Stimulated activated CD4-positive, alpha-beta T cell treated with anti-CD3 and anti-CD28 coated beads, Interleukin-4, amount 100 ng/mL, for 24 hours (primary cell): ENCODE measurements around the gene TBX22.
"Not testable (repeated sequence)": the region's sequence is repeated elsewhere in the genome, so short reads cannot be mapped to it uniquely, and the experiment has no call there.

Experiments used
- DNase-seq: peaks from one replicate; pipeline ENCODE4 v3.0.0-alpha.2; 2020

The TBX22 gene

GRCh38 chrX:80014141-80014940 is at the start of gene TBX22:
Gene TBX22 (plus strand): TSS chrX:80014753. CDS start chrX:80022270, 7,517 bp downstream.
- no peak for DNase-seq

GRCh38 chrX:79975605-79976004 is 38.9 kb upstream of the TBX22 start:
- no peak for DNase-seq

DNA sequence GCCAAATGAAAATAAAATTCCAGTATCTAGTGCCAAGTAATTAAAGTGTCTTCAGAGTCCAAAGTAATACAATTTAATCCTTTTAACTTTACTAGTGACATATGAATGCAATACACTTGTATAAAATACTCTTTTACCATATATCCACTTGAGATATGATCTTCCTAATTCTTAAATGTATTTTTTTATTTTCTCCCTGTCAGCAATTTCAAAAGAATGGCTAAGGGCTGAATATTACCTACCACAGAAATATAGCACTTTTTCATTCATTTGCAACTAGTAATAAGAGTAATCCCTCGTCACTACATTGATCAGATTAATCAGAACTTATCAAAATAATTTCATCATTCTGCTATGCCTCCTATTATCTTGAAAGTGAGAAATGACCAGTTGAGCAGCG is 10.1 kb upstream of the TBX22 start:
- no peak for DNase-seq

- no peak for DNase-seq
Measured at GRCh38 chrX:80011522-80011921, 3.0 kb upstream of the TBX22 start.

DNA sequence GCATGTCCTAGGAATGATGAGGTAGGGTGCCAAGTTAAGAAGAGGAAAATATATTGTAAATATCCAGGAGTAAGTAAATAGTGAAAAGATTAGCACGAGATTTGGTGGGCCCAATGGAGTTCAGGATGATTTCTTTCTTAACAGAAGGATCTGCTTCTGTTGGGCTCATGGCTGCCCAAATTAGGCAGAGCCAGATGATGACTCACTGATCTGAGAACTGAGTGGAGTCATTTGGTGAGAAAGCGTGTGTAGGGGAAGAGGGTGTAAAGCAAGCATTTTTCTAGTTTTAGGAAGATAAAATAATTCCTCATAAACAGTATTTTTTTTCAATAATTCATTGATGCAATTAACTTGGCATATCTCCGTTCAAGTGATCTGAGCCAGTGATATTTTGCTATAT is 1.6 kb downstream of the TBX22 start:
- no peak for DNase-seq

DNA sequence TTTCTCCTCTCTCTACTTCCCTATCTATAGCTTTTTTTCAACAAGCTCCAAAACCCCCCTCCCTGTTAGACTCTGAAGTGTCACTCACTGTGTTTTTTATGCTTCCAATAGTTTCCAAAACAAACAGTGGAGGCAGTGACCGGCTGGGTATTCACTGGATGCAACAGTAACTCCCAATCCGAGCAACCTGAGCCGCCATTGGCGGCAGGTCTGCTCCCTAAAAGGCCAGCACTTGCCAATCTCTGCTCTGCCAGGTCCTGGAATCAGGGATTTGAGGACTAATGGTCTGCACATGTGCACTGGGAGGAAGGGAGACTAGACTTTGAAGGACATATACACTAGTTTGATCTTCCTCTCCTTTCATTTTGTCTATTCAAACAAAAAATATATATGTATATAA is 7.1 kb downstream of the TBX22 start:
- no peak for DNase-seq

DNA sequence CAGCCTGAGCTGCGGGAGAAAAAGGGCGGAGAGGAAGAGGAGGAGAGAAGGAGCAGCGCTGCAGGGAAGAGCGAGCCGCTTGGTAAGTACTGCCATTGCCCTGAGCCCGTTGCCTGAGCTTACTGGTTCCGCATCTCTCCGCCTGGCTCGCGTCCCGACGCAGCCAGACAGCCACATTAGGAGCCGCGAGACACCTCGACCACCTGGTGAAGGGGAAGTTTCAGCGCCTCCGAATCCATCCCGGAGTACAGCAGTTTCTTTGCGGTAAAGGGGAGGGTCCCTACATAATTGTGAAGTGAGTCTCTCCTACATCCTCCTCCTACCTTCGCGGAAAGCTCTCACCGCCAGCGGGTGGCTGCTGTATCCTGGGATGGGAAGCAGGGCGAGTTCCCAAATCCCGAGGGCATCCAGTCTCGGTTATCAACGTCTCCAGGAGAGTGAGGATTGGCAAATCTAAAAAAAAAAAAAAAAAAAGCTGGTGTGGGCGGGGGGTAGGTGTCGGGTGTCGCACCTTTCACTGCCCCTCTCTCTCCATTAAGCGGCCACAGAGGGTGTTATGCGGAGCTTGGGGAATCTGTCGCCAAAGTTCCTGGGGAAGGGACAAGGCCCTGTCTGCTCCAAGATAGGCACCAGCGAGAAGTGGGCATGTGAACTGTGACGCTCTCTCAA is 7.9 kb downstream of the TBX22 start:
- no peak for DNase-seq

DNA sequence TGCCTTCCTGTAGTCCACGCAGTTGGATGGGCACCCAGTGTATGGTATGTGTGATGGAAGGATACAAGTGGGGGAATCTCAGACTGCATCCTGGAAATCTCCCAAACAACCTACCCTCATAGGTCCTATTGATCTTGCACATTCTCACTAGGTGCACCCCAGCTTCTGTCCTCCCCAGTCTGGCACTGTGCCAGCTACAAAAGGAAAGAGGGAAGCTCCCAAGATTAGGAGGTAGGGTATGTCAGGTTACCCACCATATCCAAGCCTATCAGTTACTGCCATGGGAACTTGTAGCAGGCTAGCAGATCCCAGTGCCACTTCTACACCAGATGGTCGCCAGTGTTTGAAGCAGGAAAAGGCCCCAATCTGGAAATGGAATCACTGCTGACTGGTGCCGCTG is 11.6 kb downstream of the TBX22 start:
- no peak for DNase-seq

DNA sequence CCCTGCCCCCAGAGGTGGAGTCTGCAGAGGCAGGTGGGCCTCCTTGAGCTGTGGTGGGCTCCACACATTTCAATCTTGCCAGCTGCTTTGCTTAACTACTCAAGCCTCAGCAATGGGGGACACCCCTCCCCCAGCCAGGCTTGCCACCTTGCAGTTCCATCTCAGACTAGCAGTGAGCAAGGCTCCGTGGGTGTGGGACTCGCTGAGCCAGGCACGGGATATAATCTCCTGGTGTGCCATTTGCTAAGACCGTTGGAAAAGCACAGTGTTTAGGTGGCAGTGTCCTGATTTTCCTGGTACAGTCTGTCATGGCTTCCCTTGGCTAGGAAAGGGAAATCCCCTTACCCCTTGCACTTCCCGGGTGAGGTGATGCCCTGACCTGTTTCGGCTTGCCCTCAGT is 51.6 kb downstream of the TBX22 start:
- DNase-seq = not testable (repeated sequence)

GRCh38 chrX:80075625-80076024 is 61.1 kb downstream of the TBX22 start:
- DNase-seq = not testable (repeated sequence)
